SK-N-SH (cell line): ENCODE measurements around the gene SAMM50. TPM values are rescaled to one million over a fixed set of nuclear protein-coding genes. Genes with fewer than 3 reads are reported as not detected.

Experiments
- CTCF ChIA-PET: fragments of 300-600, 350-600 bp; formaldehyde crosslinking; extraction: SDS; loops from one replicate; lab custom pipeline; 2021; lab: Yijun Ruan, JAX
- POLR2A ChIA-PET: fragments of 350-600 bp; sonication (Branson Sonifier 250); formaldehyde crosslinking; extraction: SDS; loops from one replicate; lab custom pipeline; 2020; ENCODE audit warnings: antibody characterized with exemption, inconsistent platforms; lab: Yijun Ruan, JAX
- DNase-seq: peaks from one replicate; pipeline ENCODE4 v3.0.0; 2012
- H2AFZ ChIP-seq: fragments of 200-600 bp; sonication (generic); 2 replicates; pipeline ENCODE4 v1.8.1; 2016; ENCODE audit warnings: antibody characterized with exemption, mild to moderate bottlenecking, low read depth
- H3F3A ChIP-seq: fragments of 200-600 bp; sonication (generic); replicated peaks from 2 replicates; pipeline ENCODE3; 2016; ENCODE audit warnings: antibody characterized with exemption, mild to moderate bottlenecking; ENCODE audit not compliant: insufficient read depth
- H3K27ac ChIP-seq, 2 experiments: fragments of 200-500 bp in 1 of 2; fragments of 200-600 bp in 1 of 2; sonication (Bioruptor generic) in 1 of 2; sonication (generic), shearing (Covaris generic) in 1 of 2; 2 replicates each; pipeline versions ENCODE4 v1.5.1 to v1.6.1; 2014 to 2016; ENCODE audit warnings: low read depth in 2 of 2, inconsistent platforms in 1 of 2, low read length in 1 of 2, mild to moderate bottlenecking in 1 of 2, mixed read lengths in 1 of 2
- H3K27me3 ChIP-seq: fragments of 200-600 bp; sonication (generic), shearing (Covaris generic); 2 replicates; pipeline ENCODE4 v1.6.1; 2016; ENCODE audit warnings: mixed run types; ENCODE audit not compliant: insufficient read depth
- H3K36me3 ChIP-seq, 2 experiments: fragments of 200-500 bp in 1 of 2; fragments of 200-600 bp in 1 of 2; sonication (Bioruptor generic) in 1 of 2; sonication (generic) in 1 of 2; replicated peaks in 1 of 2; 2 replicates each; pipeline versions ENCODE3 to v1.5.1; 2014 to 2016; ENCODE audit warnings: low read length in 1 of 2, mild to moderate bottlenecking in 1 of 2; ENCODE audit not compliant: insufficient read depth in 2 of 2, control insufficient read depth in 1 of 2
- H3K4me1 ChIP-seq, 2 experiments: fragments of 200-500 bp in 1 of 2; fragments of 200-600 bp in 1 of 2; sonication (Bioruptor generic) in 1 of 2; sonication (generic), shearing (Covaris generic) in 1 of 2; 2 replicates each; pipeline versions ENCODE4 v1.5.1 to v1.6.1; 2014 to 2016; ENCODE audit warnings: low read depth in 1 of 2, low read length in 1 of 2, mixed run types in 1 of 2; ENCODE audit not compliant: insufficient read depth in 2 of 2, control insufficient read depth in 1 of 2
- H3K4me2 ChIP-seq: fragments of 200-600 bp; sonication (generic), shearing (Covaris generic); 2 replicates; pipeline ENCODE4 v1.6.1; 2017; ENCODE audit warnings: mixed run types
- H3K4me3 ChIP-seq, 2 experiments: fragments of 200-500 bp in 1 of 2; fragments of 200-600 bp in 1 of 2; sonication (Bioruptor generic) in 1 of 2; sonication (generic), shearing (Covaris generic) in 1 of 2; 2 replicates each; pipeline versions ENCODE4 v1.5.1 to v1.8.1; 2014 to 2016; ENCODE audit warnings: low read depth in 2 of 2, inconsistent platforms in 1 of 2, low read length in 1 of 2, mild to moderate bottlenecking in 1 of 2, mixed read lengths in 1 of 2, moderate library complexity in 1 of 2
- H3K79me2 ChIP-seq: fragments of 200-600 bp; sonication (generic); 2 replicates; pipeline ENCODE4 v1.8.1; 2017; ENCODE audit warnings: mild to moderate bottlenecking; ENCODE audit not compliant: insufficient read depth
- H3K9ac ChIP-seq: fragments of 200-600 bp; sonication (generic); 2 replicates; pipeline ENCODE4 v1.6.1; 2017; ENCODE audit warnings: mixed run types
- H3K9me2 ChIP-seq: fragments of 200-600 bp; sonication (generic); 2 replicates; pipeline ENCODE4 v1.6.1; 2017; ENCODE audit warnings: mixed run types
- H3K9me3 ChIP-seq: fragments of 200-600 bp; sonication (generic); 2 replicates; pipeline ENCODE4 v1.6.1; 2017; ENCODE audit warnings: mixed run types, mild to moderate bottlenecking, moderate library complexity
- H4K20me1 ChIP-seq: fragments of 200-600 bp; sonication (generic); 2 replicates; pipeline ENCODE4 v1.6.1; 2017; ENCODE audit warnings: mild to moderate bottlenecking, mixed run types; ENCODE audit not compliant: insufficient read depth
- CHD2 ChIP-seq: fragments of 150-350 bp; IDR thresholded peaks from 2 replicates; pipeline ENCODE4 v1.6.1; 2018; ENCODE audit warnings: low read length; ENCODE audit not compliant: partially characterized antibody
- CTCF ChIP-seq: fragments of 200-600 bp; sonication (generic); IDR thresholded peaks from 2 replicates; pipeline ENCODE4 v1.6.1; 2017; ENCODE audit warnings: antibody characterized with exemption, mild to moderate bottlenecking, moderate library complexity
- EP300 ChIP-seq, 2 experiments: IDR thresholded peaks; 2 replicates each; pipeline versions ENCODE4 v1.4.0 to v1.6.1; 2012; ENCODE audit warnings: borderline replicate concordance in 1 of 2, low read depth in 1 of 2, low read length in 1 of 2
- EZH2phosphoT487 ChIP-seq: fragments of 200-600 bp; sonication (generic); IDR thresholded peaks from 2 replicates; pipeline ENCODE4 v1.6.1; 2017; ENCODE audit warnings: low read depth, mixed run types, mild to moderate bottlenecking, antibody characterized with exemption, moderate library complexity, borderline replicate concordance
- FOXJ3 ChIP-seq: sonication (generic); formaldehyde crosslinking; IDR thresholded peaks from 2 replicates; pipeline ENCODE4 v1.5.1; 2020; ENCODE audit warnings: mild to moderate bottlenecking, missing genetic modification reagents
- POLR2AphosphoS5 ChIP-seq: IDR thresholded peaks from 2 replicates; pipeline ENCODE4 v1.6.1; 2012; ENCODE audit warnings: low read depth, low read length
- REST ChIP-seq: IDR thresholded peaks from 2 replicates; pipeline ENCODE4 v1.6.1; 2012; ENCODE audit warnings: mild to moderate bottlenecking, low read depth, low read length, moderate library complexity
- RXRA ChIP-seq: IDR thresholded peaks from 2 replicates; pipeline ENCODE4 v1.4.0; 2012; ENCODE audit warnings: low read depth, mild to moderate bottlenecking, borderline replicate concordance
- TEAD4 ChIP-seq: IDR thresholded peaks from 2 replicates; pipeline ENCODE4 v1.4.0; 2012; ENCODE audit warnings: mild to moderate bottlenecking, borderline replicate concordance; ENCODE audit not compliant: insufficient read depth
- WGBS: methylation state at CpG from one replicate; pipeline ENCODE4 v1.1.6; 2017; ENCODE audit warnings: low lambda C conversion rate; 5-methylcytosine and 5-hydroxymethylcytosine counted together
- polyA plus RNA-seq, 3 experiments: library from polyadenylated mRNA; depleted of rRNA; stranded (reverse); fragments of >200 nt; gene quantifications; 2 replicates each; pipeline ENCODE4 v1.2.3, GENCODE V29; 2012

Gene SAMM50
- polyA plus RNA-seq, 1 of the 3 experiments (the other 2 are of a cell fraction) = 49.6 TPM

GRCh38 chr22:43910178-43910695, 45.0 kb upstream of the SAMM50 start:
- no peaks in the 10 kb centered on the region for H4K20me1 ChIP-seq
- WGBS = 22% methylated on average over 6 of the region's 6 CpGs
- no peak overlapping the region for H2AFZ ChIP-seq
- H3F3A ChIP-seq = no peaks in the 10 kb centered on the region
- H3K79me2 ChIP-seq = no peaks in the 10 kb centered on the region
- CTCF ChIA-PET = interaction anchor here (1.9 kb wide), 1 partner anchor 12 kb away, joined by 6 read pairs; no protein-coding TSS in a partner anchor
- H3K4me2 ChIP-seq = no peak overlapping the region
- H3K9me3 ChIP-seq = no peaks in the 10 kb centered on the region
- H3K9me2 ChIP-seq = no peaks in the 10 kb centered on the region
- H3K36me3 ChIP-seq = no peaks in the 10 kb centered on the region
- H3K27ac ChIP-seq = no peak overlapping the region
- DNase-seq = no peak
- no peak overlapping the region for H3K4me3 ChIP-seq
- no peaks in the 10 kb centered on the region; a peak in 1 of 4 replicates for H3K4me1 ChIP-seq
- H3K27me3 ChIP-seq = peaks cover 29% of the 10 kb centered on the region
- POLR2A ChIA-PET = no interaction called here
- TF ChIP-seq EP300 (IDR thresholded peaks at IDR 0.05; ENCODE audit: borderline replicate concordance in 1 of 2, low read depth in 1 of 2, low read length in 1 of 2) (no peak), CHD2 (no peak), FOXJ3 (CRISPR knock-in tag) (no peak), POLR2AphosphoS5 (no peak), REST (no peak), TEAD4 (no peak), RXRA (no peak)
- no peak overlapping the region for H3K9ac ChIP-seq

GRCh38 chr22:43911351-43911750, 43.9 kb upstream of the SAMM50 start:
- ChIA-PET POLR2A (no interaction called here), CTCF (interaction anchor here (0.6 to 1.9 kb wide), 2 partner anchors 9 to 11 kb away, joined by 3 to 6 read pairs; no protein-coding TSS in a partner anchor)
- no peaks in the 10 kb centered on the region for H3K79me2 ChIP-seq
- no peak for DNase-seq
- no peaks in the 10 kb centered on the region; a peak in 1 of 4 replicates for H3K4me1 ChIP-seq
- no peaks in the 10 kb centered on the region for H3K36me3 ChIP-seq
- H3K4me2 ChIP-seq = no peak overlapping the region
- H2AFZ ChIP-seq = no peak overlapping the region
- 5% methylated on average over 4 of the region's 4 CpGs for WGBS
- H3K9me2 ChIP-seq = no peaks in the 10 kb centered on the region
- no peak overlapping the region for H3K27ac ChIP-seq
- no peak overlapping the region for H3K4me3 ChIP-seq
- H3K9me3 ChIP-seq = no peaks in the 10 kb centered on the region
- H3K27me3 ChIP-seq = peaks cover 29% of the 10 kb centered on the region
- no peak overlapping the region for H3K9ac ChIP-seq
- TF ChIP-seq TEAD4 = no peak
- no peak for TF ChIP-seq CTCF
- TF ChIP-seq EZH2phosphoT487 = no peak
- TF ChIP-seq CHD2 = no peak
- no peaks in the 10 kb centered on the region for H3F3A ChIP-seq
- H4K20me1 ChIP-seq = no peaks in the 10 kb centered on the region
